Lung (tissue), 12 donors: Measurements from ENCODE around the gene PDGFD. TPM values are rescaled to one million over a fixed set of nuclear protein-coding genes. Genes with fewer than 3 reads are reported as not detected.

Experiments used
- ATAC-seq: fragments of 200-7000 bp; cut with Tn5 transposase; one replicate; pipeline ENCODE4 v1.9.1; 2020; ENCODE audit warnings: moderate number of reproducible peaks; ENCODE audit not compliant: insufficient read depth, low FRiP score
- DNase-seq, 3 donors: peaks; one replicate each; pipeline ENCODE4 v3.0.0-alpha.2; 2013 to 2017
- H3K27ac ChIP-seq, 2 donors: one replicate each; pipeline ENCODE4 v1.5.1; 2013; ENCODE audit warnings: mild to moderate bottlenecking in 2 of 2, moderate library complexity in 2 of 2, control low read depth in 1 of 2, inconsistent platforms in 1 of 2, low read depth in 1 of 2, low read length in 1 of 2
- H3K27me3 ChIP-seq, 3 donors: one replicate each; pipeline ENCODE4 v1.5.1; 2013; ENCODE audit warnings: low read length in 2 of 3; ENCODE audit not compliant: control insufficient read depth in 3 of 3, insufficient read depth in 3 of 3
- H3K36me3 ChIP-seq, 4 donors: one replicate each; pipeline ENCODE4 v1.5.1; 2013; ENCODE audit warnings: low read length in 4 of 4, mild to moderate bottlenecking in 1 of 4, moderate library complexity in 1 of 4; ENCODE audit not compliant: control insufficient read depth in 4 of 4, insufficient read depth in 4 of 4
- H3K4me1 ChIP-seq, 5 donors: one replicate each; pipeline ENCODE4 v1.5.1; 2013; ENCODE audit warnings: low read length in 5 of 5, mild to moderate bottlenecking in 2 of 5, moderate library complexity in 1 of 5; ENCODE audit not compliant: control insufficient read depth in 5 of 5, insufficient read depth in 5 of 5
- H3K4me3 ChIP-seq: one replicate; pipeline ENCODE4 v1.5.1; 2013; ENCODE audit warnings: mild to moderate bottlenecking, control low read depth, moderate library complexity
- H3K9ac ChIP-seq, 2 donors: one replicate each; pipeline ENCODE4 v1.5.1; 2013; ENCODE audit warnings: low read length in 2 of 2, control low read depth in 1 of 2; ENCODE audit not compliant: insufficient read depth in 1 of 2
- H3K9me3 ChIP-seq, 4 donors: one replicate each; pipeline ENCODE4 v1.5.1; 2013; ENCODE audit warnings: low read length in 3 of 4, mild to moderate bottlenecking in 1 of 4, moderate library complexity in 1 of 4; ENCODE audit not compliant: control insufficient read depth in 4 of 4, insufficient read depth in 3 of 4
- CTCF ChIP-seq: IDR thresholded peaks from 2 replicates; pipeline ENCODE4 v1.5.1; 2012; ENCODE audit warnings: mild to moderate bottlenecking; ENCODE audit errors: control extremely low read depth, extremely low read depth
- WGBS, 2 donors: extraction: QIAGEN DNeasy Blood & Tissue Kit; methylation state at CpG; one replicate each; pipeline ENCODE4 v1.1.7; 2013; 5-methylcytosine and 5-hydroxymethylcytosine counted together
- polyA plus RNA-seq, 2 donors: library from polyadenylated mRNA; stranded (reverse); fragments of 200-250 nt; gene quantifications; one replicate each; pipeline ENCODE4 v1.2.1, GENCODE V29; 2013
- total RNA-seq, 2 donors: library from RNA; depleted of rRNA in 1 of 2; stranded (reverse); fragments of >200 nt in 1 of 2; gene quantifications; one replicate each; pipeline ENCODE4 v1.2.1, GENCODE V29; 2014 to 2021
- donor health status: control.
- donor health status: control.
- donor health status: Bipolar disorder and iron deficiency.
- donor health status: healthy.
- donor health status: DM: yes; HTN: yes; CAD: no.

PDGFD gene
- total and polyA plus RNA-seq, 4 donors = 0.71 to 10.6 (median 1.4) TPM

GRCh38 chr11:103901656-103902055 is 262.3 kb downstream of the PDGFD start:
- Histone ChIP-seq H3K9me3 (no peaks in the 10 kb centered on the region), H3K36me3 (no peaks in the 10 kb centered on the region), H3K4me1 (no peaks in the 10 kb centered on the region), H3K9ac (no peak overlapping the region), H3K27ac (no peak overlapping the region), H3K27me3 (no peaks in the 10 kb centered on the region), H3K4me3 (no peak overlapping the region)
- WGBS, 2 donors = 84 to 87% methylated on average over 1 of the region's 1 CpG
- DNase-seq (no peak), ATAC-seq (no peak)
- no peak for TF ChIP-seq CTCF

GRCh38 chr11:103898577-103899336 is 265.2 kb downstream of the PDGFD start:
- Histone ChIP-seq H3K36me3 (no peaks in the 10 kb centered on the region), H3K9ac (no peak overlapping the region), H3K27ac (no peak overlapping the region), H3K9me3 (no peaks in the 10 kb centered on the region), H3K4me3 (no peak overlapping the region), H3K4me1 (no peaks in the 10 kb centered on the region), H3K27me3 (no peaks in the 10 kb centered on the region)
- ATAC-seq (no peak), DNase-seq (no peak)
- TF ChIP-seq CTCF = no peak
- 72 to 82% methylated on average over 5 of the region's 5 CpGs for WGBS, 2 donors

- Histone ChIP-seq H3K9ac (no peak overlapping the region), H3K36me3 (no peaks in the 10 kb centered on the region), H3K4me3 (no peak overlapping the region), H3K4me1 (no peaks in the 10 kb centered on the region), H3K27ac (no peak overlapping the region), H3K27me3 (no peaks in the 10 kb centered on the region), H3K9me3 (no peaks in the 10 kb centered on the region)
- no peak for TF ChIP-seq CTCF
- WGBS, 2 donors = 12 to 16% methylated on average over 1 of the region's 1 CpG
- ATAC-seq (no peak), DNase-seq (no peak)
Observed at GRCh38 chr11:103898065-103898464, 265.9 kb downstream of the PDGFD start.
